GM08714 (cell line): ENCODE measurements around the gene PAK2.

Experiments
- H3K4me3 ChIP-seq: fragments of 200-500 bp; sonication (Bioruptor generic); 2 replicates; pipeline ENCODE4 v1.5.1; 2014; ENCODE audit warnings: mild to moderate bottlenecking, low read length, inconsistent platforms
- ZNF274 ChIP-seq: IDR thresholded peaks from 2 replicates; pipeline ENCODE4 v1.6.1; 2012; ENCODE audit warnings: mild to moderate bottlenecking, low read depth, low read length

The PAK2 gene

DNA sequence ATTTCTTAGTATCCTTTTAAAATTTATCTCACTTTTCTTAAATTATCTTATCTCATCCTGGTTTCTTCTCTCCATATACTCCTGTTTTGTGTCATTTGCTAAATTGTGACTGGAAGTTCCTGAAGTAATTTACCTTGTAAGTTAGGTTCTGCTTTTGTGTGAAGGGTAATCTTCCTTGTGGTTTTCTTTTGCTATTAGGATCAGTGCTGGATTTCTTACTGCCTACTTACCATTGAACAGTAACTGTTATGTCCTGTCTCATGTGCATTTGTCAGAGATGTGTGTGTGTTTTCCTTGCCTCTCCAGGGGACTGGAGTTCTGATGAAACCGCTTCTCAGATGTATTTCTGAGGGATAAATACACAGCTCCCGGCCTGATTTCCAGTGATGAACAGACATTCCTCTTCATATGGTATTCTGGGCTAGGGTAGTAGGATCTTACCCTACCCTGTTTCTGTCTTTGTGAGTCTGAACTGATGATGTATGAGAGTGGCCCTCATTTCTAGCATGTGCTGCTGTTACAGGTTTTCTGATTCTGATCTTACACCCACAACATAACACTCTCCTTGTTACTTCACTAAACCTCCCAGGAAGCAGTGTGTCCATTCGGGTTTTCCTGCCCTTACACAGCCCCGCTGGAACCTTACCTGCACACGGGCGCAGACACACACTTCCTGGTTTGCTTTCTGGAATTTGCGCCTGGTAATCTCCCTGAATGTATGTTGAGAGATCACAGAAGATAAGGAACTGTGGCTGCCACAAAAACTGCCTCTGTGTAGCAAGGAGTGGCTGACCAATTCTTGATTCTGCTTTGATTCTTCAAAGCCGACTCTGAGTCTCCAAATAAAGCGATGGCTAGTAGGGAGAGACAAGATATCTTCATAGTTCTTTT lies 14.7 kb downstream of the PAK2 start:
- no peak for TF ChIP-seq ZNF274
- no peak overlapping the region for H3K4me3 ChIP-seq

DNA sequence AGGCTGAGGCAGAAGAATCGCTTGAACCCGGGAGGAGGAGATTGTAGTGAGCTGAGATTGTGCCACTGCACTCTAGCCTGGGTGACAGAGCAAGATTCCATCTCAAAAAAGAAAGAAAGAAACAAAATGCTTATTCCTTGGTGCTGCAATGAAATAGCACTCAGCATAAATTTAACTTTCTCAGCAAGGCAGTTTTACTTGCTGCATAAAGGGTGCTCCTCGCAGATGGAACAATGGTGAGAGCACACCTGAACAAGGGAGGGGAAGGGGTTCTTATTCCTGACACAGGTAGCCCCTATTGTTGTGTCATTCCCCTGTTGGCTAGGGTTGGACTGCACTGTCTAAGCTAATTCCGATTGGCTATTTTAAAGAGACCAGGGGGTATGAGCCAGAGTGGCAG lies 17.1 kb downstream of the PAK2 start:
- no peak for TF ChIP-seq ZNF274
- no peak overlapping the region for H3K4me3 ChIP-seq

DNA sequence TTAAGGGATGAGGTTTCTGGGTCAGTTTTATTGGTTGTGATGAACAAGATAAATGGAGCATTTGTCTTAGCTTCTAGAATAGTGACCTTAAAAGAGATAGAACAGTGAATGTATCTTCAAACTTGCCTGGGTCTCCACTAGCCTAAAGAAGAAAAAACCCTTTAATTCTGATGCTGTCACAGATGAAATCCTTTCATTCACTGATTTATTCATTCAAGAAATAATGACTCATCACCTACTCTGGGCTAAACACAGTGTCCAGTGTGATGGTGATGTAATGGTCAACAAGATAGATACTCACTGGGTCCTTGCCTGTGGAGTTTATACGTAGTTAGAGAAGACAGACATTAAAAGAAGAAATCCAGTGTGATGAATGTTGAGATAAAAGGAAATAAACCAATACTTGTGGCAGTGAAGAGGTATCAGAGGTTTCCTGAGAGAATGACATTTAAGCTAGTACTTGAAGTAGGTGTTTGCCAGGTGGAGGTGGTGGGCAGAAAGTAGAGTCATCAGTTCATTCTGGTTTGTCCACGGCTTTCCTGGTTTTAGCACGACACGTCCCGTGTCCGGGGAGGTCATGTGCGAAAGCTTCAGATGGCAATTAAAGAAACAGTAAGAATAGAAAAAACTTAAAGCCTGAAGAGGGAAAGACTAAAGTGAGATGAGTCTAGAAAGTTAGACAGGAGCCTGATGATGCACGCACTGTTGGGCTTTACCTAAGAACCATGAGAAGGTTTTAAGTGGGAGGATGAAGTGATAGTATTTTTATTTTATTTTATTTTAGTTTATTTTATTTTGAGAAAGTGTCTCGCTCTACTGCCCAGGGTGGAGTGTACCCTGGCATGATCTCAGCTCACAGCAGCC lies 18.5 kb downstream of the PAK2 start:
- no peak for TF ChIP-seq ZNF274

DNA sequence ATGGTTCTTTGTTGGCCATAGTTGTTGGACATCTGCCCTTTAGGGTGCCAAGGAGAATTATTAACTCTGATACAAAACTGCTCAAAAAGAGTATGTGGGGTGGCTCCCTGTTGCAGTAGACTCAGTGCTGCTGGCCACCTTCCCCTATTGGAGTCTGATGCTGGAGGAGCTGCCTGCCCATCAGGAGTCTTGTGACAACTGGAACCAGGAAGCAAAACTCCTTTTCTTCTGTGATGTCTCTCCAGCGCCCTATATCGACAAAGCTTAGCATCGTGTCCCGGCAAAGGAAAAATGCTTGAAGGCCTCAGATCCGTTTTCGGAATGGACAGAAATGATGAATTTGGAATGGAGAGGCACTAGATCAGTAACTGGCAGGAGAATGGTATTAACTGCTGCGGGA lies 23.5 kb downstream of the PAK2 start:
- no peak overlapping the region for H3K4me3 ChIP-seq
- no peak for TF ChIP-seq ZNF274

More for the DNA sequence above, 18.5 kb downstream of the PAK2 start:
- H3K4me3 ChIP-seq = no peak overlapping the region

DNA sequence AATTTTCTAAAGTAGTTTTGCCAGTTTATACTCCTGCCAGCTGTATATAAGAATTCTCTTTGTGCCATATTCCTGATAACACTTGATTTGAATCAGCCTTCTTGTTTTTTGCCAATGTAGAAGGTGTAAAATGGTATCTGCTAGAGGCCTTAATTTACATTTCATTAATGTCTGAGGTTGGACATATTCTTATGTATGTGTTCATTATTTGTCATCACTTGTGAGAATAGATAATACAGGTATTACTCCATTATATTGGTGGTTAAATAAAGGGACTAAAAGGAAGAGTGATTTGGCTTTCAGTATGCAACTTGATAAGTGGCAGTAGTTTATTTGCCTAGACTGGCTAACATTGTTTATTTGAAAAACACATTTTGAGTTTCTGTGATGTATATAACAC lies 25.8 kb downstream of the PAK2 start:
- TF ChIP-seq ZNF274 = no peak
- H3K4me3 ChIP-seq = no peak overlapping the region

DNA sequence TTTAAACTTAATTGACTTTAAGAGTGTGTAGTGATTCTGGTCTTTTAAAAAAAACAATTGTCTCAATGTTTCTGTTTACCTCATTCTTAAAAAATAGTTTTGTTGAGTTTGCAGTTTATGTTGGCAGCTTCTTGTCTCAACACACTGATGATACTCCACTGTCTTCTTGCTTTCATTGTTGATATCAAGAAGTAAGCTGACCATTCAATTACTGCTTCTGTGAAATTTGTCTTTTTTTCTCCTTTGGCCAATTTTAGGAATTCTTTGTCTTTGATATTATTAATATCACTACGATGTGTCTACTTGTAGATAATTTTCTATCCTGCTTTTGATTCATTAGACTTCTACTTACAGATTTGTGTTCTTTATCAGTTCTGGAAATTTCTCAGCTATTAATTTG lies 31.4 kb downstream of the PAK2 start:
- TF ChIP-seq ZNF274 = no peak
- H3K4me3 ChIP-seq = no peak overlapping the region

DNA sequence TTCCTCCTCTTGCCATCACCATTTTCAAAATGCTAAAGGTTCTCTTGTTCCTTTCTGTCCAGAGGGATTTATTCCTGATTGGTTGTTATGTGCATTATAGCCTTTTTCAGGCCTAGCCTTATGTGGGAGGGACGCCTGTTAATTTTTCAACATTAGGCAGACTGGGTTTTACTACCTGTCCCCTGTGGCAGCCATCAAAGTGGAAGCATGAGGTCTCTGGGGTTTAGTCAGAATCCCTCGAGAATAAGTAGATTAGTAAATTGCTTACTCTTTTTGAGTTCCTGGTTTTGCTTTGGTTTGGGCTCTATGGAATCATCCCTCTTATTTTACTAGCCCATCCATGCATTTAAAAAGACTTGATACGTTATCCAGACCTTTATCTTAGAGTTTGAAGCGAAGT lies 32.4 kb downstream of the PAK2 start:
- no peak for TF ChIP-seq ZNF274
- H3K4me3 ChIP-seq = no peak overlapping the region

DNA sequence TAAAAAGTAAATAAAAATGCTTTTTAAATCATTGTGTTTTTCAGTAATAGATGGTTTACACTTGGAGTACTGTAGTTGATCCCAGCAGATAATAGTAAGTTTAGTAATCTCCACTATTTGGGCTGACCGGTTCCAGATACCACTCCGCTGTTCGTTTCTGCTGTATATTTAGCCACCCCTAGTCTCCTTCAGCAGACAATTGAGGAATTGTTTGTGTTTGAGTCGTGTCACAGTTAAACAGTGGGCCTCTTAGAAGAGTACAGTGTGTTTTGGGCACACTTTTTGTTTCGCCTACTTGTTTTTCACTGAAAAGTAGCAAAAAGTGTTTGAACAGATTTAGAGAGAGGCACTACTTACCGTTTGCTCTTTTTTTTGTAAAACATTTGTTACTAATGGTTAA lies 33.2 kb downstream of the PAK2 start:
- no peak for TF ChIP-seq ZNF274
- H3K4me3 ChIP-seq = no peak overlapping the region

DNA sequence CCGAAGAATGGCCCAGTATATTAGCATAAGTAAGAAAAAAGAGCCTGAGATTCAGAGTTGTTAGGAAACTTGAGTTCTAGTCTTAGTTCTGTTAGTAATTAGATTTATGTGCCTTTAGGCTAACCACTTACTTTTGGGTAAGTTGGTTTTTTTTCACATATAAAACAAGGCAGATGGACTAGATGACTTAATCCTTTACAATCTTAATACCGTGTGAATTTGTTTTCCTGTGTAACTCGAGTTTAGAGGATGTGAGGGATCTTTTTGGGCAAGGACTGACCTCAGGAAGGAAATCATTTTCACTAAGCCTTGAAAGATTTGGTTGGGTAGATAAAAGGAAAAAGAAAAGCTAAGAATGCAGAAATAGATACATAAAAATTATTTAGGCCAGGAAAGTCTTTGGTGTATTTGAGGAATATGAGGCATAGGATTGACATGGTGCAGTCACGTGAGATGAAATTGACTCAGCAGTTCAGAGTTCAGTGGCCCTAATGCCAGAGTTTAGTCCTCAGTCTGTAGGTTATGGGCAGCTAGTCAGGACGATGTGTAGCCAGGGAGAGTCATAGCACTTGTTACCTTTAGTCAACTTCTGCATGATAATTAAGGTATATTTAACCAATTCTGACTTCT lies 34.6 kb downstream of the PAK2 start:
- no peak overlapping the region for H3K4me3 ChIP-seq
- TF ChIP-seq ZNF274 = no peak

DNA sequence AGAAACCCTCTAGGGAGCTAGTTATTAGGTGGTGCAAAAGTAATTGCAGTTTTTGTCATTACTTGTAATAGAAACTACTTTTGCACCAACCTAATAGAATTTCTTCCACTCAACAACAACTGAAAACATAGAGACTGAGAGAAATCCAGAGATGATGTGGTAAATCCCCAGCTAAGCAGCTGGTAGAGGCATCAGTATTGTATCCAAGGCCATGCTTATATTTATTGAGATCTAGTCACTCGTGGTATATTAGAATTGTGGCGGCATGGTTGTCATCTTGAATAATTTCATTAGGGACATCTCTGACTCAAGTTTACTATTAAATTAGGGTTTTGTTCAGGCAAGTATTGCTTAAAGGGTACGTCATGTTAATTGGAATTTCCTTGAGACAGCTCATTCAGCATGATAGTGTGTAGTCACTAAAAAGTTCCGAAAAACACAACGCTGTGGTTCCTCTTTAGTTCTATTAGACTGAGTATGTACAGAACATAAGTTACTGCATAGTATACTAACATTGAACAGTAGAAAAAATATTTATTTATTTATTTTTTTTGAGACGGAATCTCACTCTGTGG lies 35.3 kb downstream of the PAK2 start:
- no peak for TF ChIP-seq ZNF274
- H3K4me3 ChIP-seq = no peak overlapping the region

DNA sequence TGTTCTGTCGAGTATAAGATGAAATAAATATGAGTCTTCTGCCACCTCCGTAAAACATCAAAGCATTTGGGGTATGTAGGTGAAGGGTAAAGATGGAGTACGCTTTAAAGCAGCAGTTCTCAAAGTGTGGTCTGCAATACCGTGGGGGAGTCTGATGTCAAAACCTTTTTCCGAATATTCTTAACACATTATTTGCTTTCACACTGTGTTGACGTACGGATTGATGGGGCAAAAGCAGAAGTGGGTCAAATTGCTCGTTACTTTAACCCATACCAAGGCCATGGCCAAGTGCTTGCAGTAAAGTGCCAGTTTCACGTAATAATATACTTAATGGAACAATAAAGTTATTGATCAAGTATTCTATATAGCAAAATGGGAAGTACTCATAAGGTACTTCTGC lies 36.3 kb downstream of the PAK2 start:
- no peak for TF ChIP-seq ZNF274
- H3K4me3 ChIP-seq = no peak overlapping the region

DNA sequence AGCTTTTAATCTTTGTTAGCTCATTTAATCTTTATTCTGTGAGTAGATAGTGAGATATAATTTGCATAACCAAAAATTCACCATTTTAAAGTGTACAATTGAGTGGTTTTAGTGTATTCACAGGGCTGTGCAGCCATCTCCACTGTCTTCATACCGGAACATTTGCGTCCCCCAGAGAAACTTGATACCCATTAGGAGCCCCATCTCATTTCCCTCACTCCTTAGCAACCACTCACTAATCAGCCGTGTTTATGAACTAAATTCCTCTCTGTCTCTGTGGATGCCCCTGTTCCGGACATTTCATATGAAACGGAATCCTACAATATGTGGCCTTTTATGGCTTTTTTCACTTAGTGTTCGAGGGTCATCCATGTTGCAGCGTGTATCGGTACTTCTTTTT lies 38.2 kb downstream of the PAK2 start:
- TF ChIP-seq ZNF274 = no peak
- H3K4me3 ChIP-seq = no peak overlapping the region

DNA sequence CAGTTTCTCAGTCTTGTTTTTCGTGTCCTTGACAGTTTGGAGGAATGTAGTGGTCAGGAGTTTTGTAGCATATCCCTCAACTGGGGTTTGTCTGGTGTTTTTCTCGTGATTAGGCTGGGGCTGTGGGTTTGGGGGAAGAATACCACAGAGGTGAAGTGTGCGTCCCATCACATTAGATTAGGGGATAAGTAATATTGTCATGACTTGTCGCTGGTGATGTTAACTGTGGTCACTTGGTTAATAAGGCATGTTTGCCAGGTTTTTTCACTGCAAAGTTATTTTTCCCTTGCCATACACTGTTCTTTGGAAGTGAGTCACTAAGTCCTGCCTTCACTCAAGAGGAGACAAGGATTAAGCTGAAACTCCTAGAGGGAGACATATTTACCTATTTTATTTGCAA lies 39.1 kb downstream of the PAK2 start:
- TF ChIP-seq ZNF274 = no peak
- H3K4me3 ChIP-seq = no peak overlapping the region

DNA sequence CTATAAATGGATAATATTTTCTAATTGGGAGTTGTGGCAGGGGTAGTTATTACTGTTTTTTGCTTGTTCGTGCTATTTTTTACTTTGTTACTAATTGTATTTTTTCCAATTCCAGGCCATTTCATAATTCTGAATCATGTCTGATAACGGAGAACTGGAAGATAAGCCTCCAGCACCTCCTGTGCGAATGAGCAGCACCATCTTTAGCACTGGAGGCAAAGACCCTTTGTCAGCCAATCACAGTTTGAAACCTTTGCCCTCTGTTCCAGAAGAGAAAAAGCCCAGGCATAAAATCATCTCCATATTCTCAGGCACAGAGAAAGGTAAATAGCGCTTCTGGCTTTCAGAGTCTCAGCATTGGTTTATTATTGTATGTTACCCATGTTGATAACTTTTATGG lies 42.9 kb downstream of the PAK2 start:
- no peak overlapping the region for H3K4me3 ChIP-seq
- no peak for TF ChIP-seq ZNF274

DNA sequence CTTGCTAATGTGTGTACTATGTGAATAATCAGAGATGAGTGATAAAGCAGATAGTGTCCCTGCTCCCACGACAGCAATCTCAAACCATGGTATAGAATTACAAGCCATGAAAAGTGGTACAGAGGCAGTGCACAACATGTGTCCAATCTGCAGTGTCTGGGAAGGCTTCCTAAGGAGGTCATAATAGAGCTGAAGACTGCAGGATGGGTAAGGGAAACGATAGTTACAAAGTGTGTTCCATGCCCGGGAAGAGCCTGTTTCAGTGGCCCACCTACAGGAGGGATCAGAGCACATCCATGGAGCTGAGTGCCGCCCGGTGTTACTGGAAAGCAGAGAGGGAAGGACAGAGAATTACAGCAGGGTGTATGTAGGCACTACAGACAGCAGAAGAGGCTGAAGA lies 48.9 kb downstream of the PAK2 start:
- TF ChIP-seq ZNF274 = no peak
- H3K4me3 ChIP-seq = no peak overlapping the region
